22Rv1 (cell line): ENCODE results near the gene SH3PXD2A.

ENCODE experiments used
- CTCF ChIP-seq: fragments of 450-650 bp; IDR thresholded peaks from 2 replicates; pipeline ENCODE4 v1.5.1; 2017; ENCODE audit warnings: mild to moderate bottlenecking
- ZFX ChIP-seq: fragments of 450-650 bp; IDR thresholded peaks from 2 replicates; pipeline ENCODE4 v1.6.1; 2017; ENCODE audit warnings: antibody characterized with exemption, borderline replicate concordance

DNA sequence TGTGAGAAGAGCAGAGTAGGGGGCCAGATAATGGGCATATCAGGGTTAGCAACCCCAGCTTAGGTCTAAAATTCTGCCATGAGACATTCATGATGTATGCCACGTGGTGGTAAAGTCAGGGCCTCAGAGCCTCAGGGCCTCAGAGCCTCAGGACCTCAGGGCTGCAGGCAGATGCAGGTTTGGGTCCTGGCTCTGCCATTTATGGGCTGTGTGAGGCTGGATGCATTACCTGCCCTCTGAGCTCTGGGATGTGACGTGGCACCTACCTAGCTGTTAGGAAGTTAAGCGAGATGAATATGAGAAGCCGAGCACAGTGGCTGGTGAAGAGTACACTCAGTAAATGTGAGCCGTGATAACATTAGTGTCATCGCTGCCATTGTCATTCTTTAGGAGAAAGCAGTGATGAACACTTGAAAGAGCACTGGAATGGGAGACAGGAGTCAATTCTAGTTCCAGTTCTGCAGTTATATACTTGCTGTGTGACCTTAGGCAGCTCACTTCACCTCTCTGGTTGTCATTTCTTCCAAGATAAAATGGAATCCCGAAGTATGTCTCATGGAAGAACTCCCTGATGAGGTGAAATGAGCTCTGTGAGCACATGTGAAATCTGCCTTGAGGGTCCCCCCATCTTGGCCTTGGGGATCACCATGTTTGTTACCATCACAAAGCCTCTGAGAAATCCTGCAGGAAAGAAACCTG lies 127.2 kb downstream of the SH3PXD2A start:
- TF ChIP-seq CTCF: no peak
- TF ChIP-seq ZFX: no peak
